Right lobe of liver (tissue), 4 donors: ENCODE data around the gene CDH13.

ENCODE experiments used
- POLR2A ChIP-seq: fragments of 450-650 bp; IDR thresholded peaks from one replicate; pipeline ENCODE4 v1.6.1; 2017; ENCODE audit warnings: antibody characterized with exemption, mild to moderate bottlenecking
- TF ChIP-seq, protein P1 (sequence below), 4 donors: fragments of 200-600 bp in 3 of 4; fragments of 450-650 bp in 1 of 4; IDR thresholded peaks; one replicate each; pipeline versions ENCODE4 v1.5.1 to v1.8.0; 2016 to 2022; ENCODE audit warnings: antibody characterized with exemption in 4 of 4, mild to moderate bottlenecking in 2 of 4
- donor health status: DM: no; HTN: no; CAD: no.
- donor health status: DM: no; HTN: no; CAD: no.
- donor health status: DM: no; HTN: yes; CAD: no.

DNA sequence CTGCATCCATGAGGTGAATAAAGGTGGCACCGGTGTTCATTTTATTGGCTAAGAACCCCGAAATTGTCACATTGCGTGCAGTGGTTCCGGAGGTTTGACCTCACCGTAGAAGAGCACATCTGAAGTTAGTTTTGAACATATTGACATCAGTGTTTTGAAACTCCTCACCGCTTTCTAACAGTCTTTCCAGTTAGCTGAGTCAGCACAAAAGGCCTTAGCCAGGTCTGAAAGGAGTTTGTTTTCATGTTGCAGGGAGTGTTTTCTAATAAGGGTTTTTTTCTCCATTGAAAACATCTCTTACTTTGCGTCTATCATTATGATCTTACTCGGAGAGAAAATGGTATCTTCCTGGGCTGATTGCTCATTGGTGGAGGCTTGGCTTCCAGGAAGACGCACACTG is 1006.5 kb downstream of the CDH13 start:
- no peak for TF ChIP-seq POLR2A
- TF ChIP-seq, protein P1, sequence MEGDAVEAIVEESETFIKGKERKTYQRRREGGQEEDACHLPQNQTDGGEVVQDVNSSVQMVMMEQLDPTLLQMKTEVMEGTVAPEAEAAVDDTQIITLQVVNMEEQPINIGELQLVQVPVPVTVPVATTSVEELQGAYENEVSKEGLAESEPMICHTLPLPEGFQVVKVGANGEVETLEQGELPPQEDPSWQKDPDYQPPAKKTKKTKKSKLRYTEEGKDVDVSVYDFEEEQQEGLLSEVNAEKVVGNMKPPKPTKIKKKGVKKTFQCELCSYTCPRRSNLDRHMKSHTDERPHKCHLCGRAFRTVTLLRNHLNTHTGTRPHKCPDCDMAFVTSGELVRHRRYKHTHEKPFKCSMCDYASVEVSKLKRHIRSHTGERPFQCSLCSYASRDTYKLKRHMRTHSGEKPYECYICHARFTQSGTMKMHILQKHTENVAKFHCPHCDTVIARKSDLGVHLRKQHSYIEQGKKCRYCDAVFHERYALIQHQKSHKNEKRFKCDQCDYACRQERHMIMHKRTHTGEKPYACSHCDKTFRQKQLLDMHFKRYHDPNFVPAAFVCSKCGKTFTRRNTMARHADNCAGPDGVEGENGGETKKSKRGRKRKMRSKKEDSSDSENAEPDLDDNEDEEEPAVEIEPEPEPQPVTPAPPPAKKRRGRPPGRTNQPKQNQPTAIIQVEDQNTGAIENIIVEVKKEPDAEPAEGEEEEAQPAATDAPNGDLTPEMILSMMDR (IDR thresholded peaks at IDR 0.05): no peak
